Measurements from ENCODE around the gene CAND1. TPM values are rescaled to one million over a fixed set of nuclear protein-coding genes. Genes with fewer than 3 reads are reported as not detected.

Gene CAND1
- total and polyA plus RNA-seq, 2 of the 8 experiments (the other 6 are each of a cell fraction or from before 2014, with no cell fraction given), result 39.4 to 271 TPM

- H4K20me1 ChIP-seq (replicated peaks in 1 of 2; ENCODE audit: control insufficient read depth in 1 of 2, insufficient read depth in 2 of 2, low read length in 2 of 2), result no peaks in the 10 kb centered on the region
- CTCF ChIA-PET (ENCODE audit: partially characterized antibody), result interaction anchor here (0.6 to 4.0 kb wide), 4 partner anchors 8 to 146 kb away, joined by 3 to 20 read pairs (median 4); no protein-coding TSS in a partner anchor
- DNase-seq (ENCODE audit: low read depth in 1 of 2, low spot score in 2 of 2) (no peak), FAIRE-seq (no peak)
- H3K9me3 ChIP-seq (ENCODE audit: insufficient read depth in 2 of 2, low read depth in 1 of 2, low read length in 1 of 2), result peaks cover 0 to 5% of the 10 kb centered on the region in 2 experiments; a peak in 2 of 4 replicates
- WGBS, 2 experiments (ENCODE audit: extremely low coverage in 1 of 2, insufficient coverage in 1 of 2, insufficient read length in 1 of 2, insufficient replicate concordance in 2 of 2, low coverage in 1 of 2, low lambda C conversion rate in 2 of 2, missing lambda C conversion rate in 1 of 2), result 88% methylated on average over 2 of the region's 2 CpGs; no CpG with 5 or more reads in 1 of the 2 experiments
- no peaks in the 10 kb centered on the region for H3K79me1 ChIP-seq (ENCODE audit: low read depth, low read length)
- H3K4me3 ChIP-seq (ENCODE audit: extremely low read depth in 1 of 4, insufficient read depth in 2 of 4, low read depth in 3 of 4, low read length in 4 of 4), result no peak overlapping the region
- H3K14ac ChIP-seq (ENCODE audit: insufficient read length), result no peak overlapping the region
- no peak overlapping the region for H3K56ac ChIP-seq (replicated peaks; ENCODE audit: insufficient read length, low read depth, low read length)
- no peak overlapping the region for H2BK15ac ChIP-seq (ENCODE audit: low read length)
- POLR2A ChIA-PET (ENCODE audit: partially characterized antibody), result interaction anchor here (1.4 kb wide), 1 partner anchor 8 kb away, joined by 4 read pairs; no protein-coding TSS in a partner anchor
- H2BK5ac ChIP-seq (ENCODE audit: low read depth, low read length), result no peak overlapping the region
- H3K4me2 ChIP-seq (ENCODE audit: insufficient read depth in 1 of 2, low read depth in 2 of 2, low read length in 2 of 2), result no peak overlapping the region
- no peak overlapping the region for H3K4ac ChIP-seq (replicated peaks; ENCODE audit: insufficient read length, low read depth, low read length)
- H4K5ac ChIP-seq (ENCODE audit: insufficient read length, low read depth, low read length), result no peak overlapping the region
- no peaks in the 10 kb centered on the region for H3K4me1 ChIP-seq (replicated peaks in 1 of 4; ENCODE audit: control insufficient read depth in 3 of 4, insufficient read depth in 4 of 4, low read length in 3 of 4)
- no peak overlapping the region for H3K18ac ChIP-seq (ENCODE audit: extremely low read depth, low read length)
- peaks cover 2% of the 10 kb centered on the region; the same call in 1 of the 2 replicates for H3K23me2 ChIP-seq (ENCODE audit: low read depth, low read length)
- TF ChIP-seq SP4 (IDR thresholded peaks at IDR 0.05; ENCODE audit: low read length) (no peak), RBBP5 (IDR thresholded peaks at IDR 0.05; ENCODE audit: borderline replicate concordance, low read depth, low read length) (no peak), TAF7 (optimal IDR thresholded peaks at IDR 0.05; ENCODE audit: borderline replicate concordance, low read depth, low read length) (no peak), CHD2 (IDR thresholded peaks at IDR 0.05; ENCODE audit: low read length) (no peak), SIN3A (conservative IDR thresholded peaks at IDR 0.05 in 1 of 2, IDR thresholded peaks at IDR 0.05 in 1 of 2; ENCODE audit: low read depth in 1 of 2, low read length in 2 of 2) (no peak), TBP (IDR thresholded peaks at IDR 0.05; ENCODE audit: low read depth, low read length) (no peak), CHD1 (IDR thresholded peaks at IDR 0.05; ENCODE audit: low read depth, low read length) (no peak), YY1 (IDR thresholded peaks at IDR 0.05; ENCODE audit: low read depth, low read length) (no peak), PHF8 (conservative IDR thresholded peaks at IDR 0.05; ENCODE audit: low read depth, low read length) (no peak), EGR1 (IDR thresholded peaks at IDR 0.05; ENCODE audit: borderline replicate concordance, low read depth, low read length) (no peak)
- H2AFZ ChIP-seq (ENCODE audit: low read length), result no peak overlapping the region
- H3K27me3 ChIP-seq (replicated peaks in 1 of 4; ENCODE audit: control insufficient read depth in 3 of 4, extremely low read depth in 1 of 4, insufficient read depth in 3 of 4, low read length in 3 of 4), result no peaks in the 10 kb centered on the region
- no peak overlapping the region for H4K91ac ChIP-seq (replicated peaks; ENCODE audit: insufficient read length, low read length)
- no peak overlapping the region for H2AK5ac ChIP-seq (ENCODE audit: low read depth, low read length)
- H2BK12ac ChIP-seq (ENCODE audit: low read depth, low read length), result no peak overlapping the region
- H4K8ac ChIP-seq (ENCODE audit: extremely low read depth, insufficient read depth, low read length), result no peak overlapping the region
- no peaks in the 10 kb centered on the region; a peak in 1 of 8 replicates for H3K36me3 ChIP-seq (ENCODE audit: control insufficient read depth in 2 of 4, insufficient read depth in 4 of 4, low read length in 3 of 4)
- no peak overlapping the region for H2BK20ac ChIP-seq (ENCODE audit: low read length)
- no peak overlapping the region for H3K23ac ChIP-seq (ENCODE audit: insufficient read length)
- no peak overlapping the region for H3K27ac ChIP-seq (ENCODE audit: low read depth, low read length)
- H3K79me2 ChIP-seq (ENCODE audit: control insufficient read depth in 1 of 2, insufficient read depth in 2 of 2, low read length in 2 of 2), result no peaks in the 10 kb centered on the region
- H3K9ac ChIP-seq (replicated peaks in 1 of 4; ENCODE audit: extremely low read depth in 1 of 4, low read depth in 3 of 4, low read length in 3 of 4), result no peak overlapping the region
- no peak overlapping the region for H2BK120ac ChIP-seq (replicated peaks; ENCODE audit: low read depth, low read length)
Measured at GRCh38 chr12:67344979-67345710, 76.0 kb downstream of the CAND1 start.
